GM23248 (cell line): ENCODE results near the gene PXMP2.

ENCODE experiments used
- EZH2 ChIP-seq: fragments of 200-600 bp; sonication (generic); IDR thresholded peaks from 2 replicates; pipeline ENCODE4 v1.6.1; 2018; ENCODE audit warnings: antibody characterized with exemption, mild to moderate bottlenecking; ENCODE audit not compliant: insufficient read depth, poor library complexity, severe bottlenecking
- EZH2phosphoT487 ChIP-seq: fragments of 200-600 bp; sonication (generic); IDR thresholded peaks from 2 replicates; pipeline ENCODE4 v1.6.1; 2018; ENCODE audit warnings: antibody characterized with exemption, moderate library complexity, mild to moderate bottlenecking, low read depth; ENCODE audit not compliant: insufficient read depth

DNA sequence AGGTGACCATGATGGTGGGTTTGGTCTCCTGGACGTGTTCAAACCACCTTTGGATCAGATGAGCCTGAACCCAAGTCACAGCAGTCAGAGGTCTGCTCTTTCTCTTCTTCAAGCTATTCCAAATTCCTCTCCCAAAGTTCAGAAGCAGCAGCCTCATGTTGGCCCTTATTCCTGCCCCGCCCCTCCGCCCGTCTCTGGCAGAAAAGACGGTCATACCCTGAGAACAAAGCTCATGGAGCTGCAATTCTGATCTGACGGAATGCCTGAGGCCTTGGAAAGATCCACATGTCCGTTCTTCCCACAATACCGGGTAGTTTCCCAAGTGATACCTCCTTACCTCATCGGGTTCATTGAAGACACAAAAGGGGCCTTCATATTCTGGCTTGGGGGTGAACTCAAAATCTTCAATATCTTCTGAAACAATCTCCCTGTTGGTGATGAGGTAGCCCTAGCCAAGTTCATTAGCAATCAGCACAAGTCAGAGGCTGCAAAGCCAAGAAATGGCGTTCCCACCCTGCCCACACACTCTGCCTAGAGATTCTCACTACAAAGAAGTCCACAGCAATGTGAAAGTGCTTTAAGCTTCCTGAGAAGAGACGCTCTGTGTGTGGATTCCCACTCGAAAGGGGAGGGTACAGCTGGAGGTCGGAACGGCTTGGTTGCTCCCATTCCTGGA lies 11.5 kb upstream of the PXMP2 start:
- TF ChIP-seq EZH2: no peak
- TF ChIP-seq EZH2phosphoT487: no peak
